HCT116 (cell line): ENCODE results near the gene HEXD. TPM values are rescaled to one million over a fixed set of nuclear protein-coding genes. Genes with fewer than 3 reads are reported as not detected.

Experiments used
- ATAC-seq: fragments of 200-7000 bp; cut with Tn5 transposase; 2 replicates; pipeline ENCODE4 v1.9.1; 2020; ENCODE audit warnings: mild to moderate bottlenecking, moderate library complexity
- BruUV-seq: library from RNA; stranded (reverse); fragments of 400-500 nt; replicated peaks from 2 replicates; lab custom pipeline; 2021; lab: Mats Ljungman, UMichigan
- CTCF ChIA-PET: fragments of 300-600 bp; sonication (Branson Sonifier 250); formaldehyde crosslinking; loops from one replicate; lab custom pipeline; 2021; ENCODE audit warnings: antibody characterized with exemption; lab: Charles Lee
- POLR2A ChIA-PET: fragments of 300-600, 350-600 bp; sonication (Branson Sonifier 250); formaldehyde crosslinking; loops from one replicate; lab custom pipeline; 2021; ENCODE audit warnings: antibody characterized with exemption; lab: Charles Lee
- RAD21 ChIA-PET, 2 experiments: fragments of 300-600 bp; sonication (Branson Sonifier 250); formaldehyde crosslinking; loops; one replicate each; lab custom pipeline; 2023; ENCODE audit warnings: low total read pairs in 2 of 2; ENCODE audit not compliant: uncharacterized antibody in 2 of 2, unreplicated experiment in 2 of 2, low non-redundant PET in 1 of 2; lab: Charles Lee
- DNase-seq: peaks from one replicate; pipeline ENCODE4 v3.0.0-alpha.2; 2010; ENCODE audit warnings: low read depth, low spot score
- H2AFZ ChIP-seq: fragments of 200-600 bp; shearing (Covaris generic), sonication (generic); 2 replicates; pipeline ENCODE4 v1.6.1; 2017; ENCODE audit warnings: low read depth, mixed run types, mixed read lengths, antibody characterized with exemption, low read length; ENCODE audit not compliant: poor library complexity, severe bottlenecking
- H3K27ac ChIP-seq: 2 replicates; pipeline ENCODE4 v1.5.1; 2012; ENCODE audit warnings: low read depth, low read length
- H3K27me3 ChIP-seq: fragments of 200-600 bp; sonication (generic); 2 replicates; pipeline ENCODE4 v1.6.1; 2016; ENCODE audit warnings: mixed run types, low read length, mixed read lengths; ENCODE audit not compliant: insufficient read depth
- H3K36me3 ChIP-seq, 2 experiments: fragments of 200-500 bp in 1 of 2; fragments of 200-600 bp in 1 of 2; sonication (Bioruptor generic) in 1 of 2; sonication (generic) in 1 of 2; 2 replicates each; pipeline versions ENCODE4 v1.5.1 to v1.6.1; 2014 to 2016; ENCODE audit warnings: low read length in 2 of 2, inconsistent platforms in 1 of 2, mixed read lengths in 1 of 2, mixed run types in 1 of 2; ENCODE audit not compliant: insufficient read depth in 2 of 2, control insufficient read depth in 1 of 2
- H3K4me1 ChIP-seq, 2 experiments: fragments of 200-600 bp in 1 of 2; sonication (generic) in 1 of 2; 2 replicates each; pipeline versions ENCODE4 v1.5.1 to v1.6.1; 2012 to 2017; ENCODE audit warnings: low read length in 2 of 2, inconsistent platforms in 1 of 2, mild to moderate bottlenecking in 1 of 2, mixed read lengths in 1 of 2, mixed run types in 1 of 2, moderate library complexity in 1 of 2; ENCODE audit not compliant: insufficient read depth in 2 of 2, control insufficient read depth in 1 of 2
- H3K4me2 ChIP-seq: fragments of 200-600 bp; sonication (generic); 2 replicates; pipeline ENCODE4 v1.6.1; 2017; ENCODE audit warnings: mixed run types, low read length, mixed read lengths
- H3K4me3 ChIP-seq, 2 experiments: fragments of 200-600 bp in 1 of 2; sonication (generic) in 1 of 2; replicated peaks in 1 of 2; 2 replicates each; pipeline ENCODE4 v1.5.1; 2011 to 2016; ENCODE audit warnings: low read length in 2 of 2, control low read depth in 1 of 2, low read depth in 1 of 2, mild to moderate bottlenecking in 1 of 2, mixed read lengths in 1 of 2, mixed run types in 1 of 2
- H3K79me2 ChIP-seq: fragments of 200-600 bp; sonication (generic); 2 replicates; pipeline ENCODE4 v1.6.1; 2017; ENCODE audit warnings: mild to moderate bottlenecking, mixed run types, low read length, moderate library complexity, mixed read lengths; ENCODE audit not compliant: insufficient read depth
- H3K9ac ChIP-seq: fragments of 200-600 bp; sonication (generic); 2 replicates; pipeline ENCODE4 v1.6.1; 2016; ENCODE audit warnings: low read length, mixed read lengths
- H3K9me2 ChIP-seq: fragments of 200-600 bp; sonication (generic), shearing (Covaris generic); 2 replicates; pipeline ENCODE4 v1.6.1; 2017; ENCODE audit warnings: mixed run types, mild to moderate bottlenecking, moderate library complexity; ENCODE audit not compliant: insufficient read depth
- H3K9me3 ChIP-seq, 2 experiments: fragments of 200-500 bp in 1 of 2; fragments of 200-600 bp in 1 of 2; sonication (Bioruptor generic) in 1 of 2; sonication (generic) in 1 of 2; 2 replicates each; pipeline ENCODE4 v1.6.1; 2014 to 2017; ENCODE audit warnings: low read length in 2 of 2, mixed read lengths in 2 of 2, inconsistent platforms in 1 of 2, low read depth in 1 of 2, mild to moderate bottlenecking in 1 of 2, mixed run types in 1 of 2, moderate library complexity in 1 of 2; ENCODE audit not compliant: control insufficient read depth in 1 of 2, insufficient read depth in 1 of 2
- H4K20me1 ChIP-seq: fragments of 200-600 bp; sonication (generic), shearing (Covaris generic); 2 replicates; pipeline ENCODE4 v1.6.1; 2017; ENCODE audit warnings: mixed run types, mild to moderate bottlenecking, moderate library complexity; ENCODE audit not compliant: insufficient read depth
- ATF3 ChIP-seq: IDR thresholded peaks from 2 replicates; pipeline ENCODE4 v1.6.1; 2012
- CBX3 ChIP-seq: IDR thresholded peaks from 2 replicates; pipeline ENCODE4 v1.6.1; 2012; ENCODE audit warnings: low read depth
- CEBPB ChIP-seq: IDR thresholded peaks from 2 replicates; pipeline ENCODE4 v1.6.1; 2012; ENCODE audit warnings: low read depth
- CTCF ChIP-seq, 3 experiments: fragments of 200-600 bp in 1 of 3; sonication (generic) in 1 of 3; IDR thresholded peaks in 2 of 3; conservative IDR thresholded peaks in 1 of 3; 2 replicates each; pipeline ENCODE4 v1.5.1; 2012 to 2017; ENCODE audit warnings: low read depth in 2 of 3, low read length in 2 of 3, antibody characterized with exemption in 1 of 3, borderline replicate concordance in 1 of 3, control low read depth in 1 of 3, mild to moderate bottlenecking in 1 of 3, mixed read lengths in 1 of 3, mixed run types in 1 of 3, moderate library complexity in 1 of 3; ENCODE audit not compliant: insufficient read depth in 1 of 3
- EGR1 ChIP-seq: IDR thresholded peaks from 2 replicates; pipeline ENCODE4 v1.6.1; 2012; ENCODE audit warnings: low read depth
- ELF1 ChIP-seq: IDR thresholded peaks from 2 replicates; pipeline ENCODE4 v1.6.1; 2012; ENCODE audit warnings: low read depth, borderline replicate concordance
- EZH2 ChIP-seq: fragments of 200-600 bp; sonication (generic); IDR thresholded peaks from 2 replicates; pipeline ENCODE4 v1.6.1; 2017; ENCODE audit warnings: antibody characterized with exemption, mixed run types
- EZH2phosphoT487 ChIP-seq: fragments of 200-600 bp; IDR thresholded peaks from 2 replicates; pipeline ENCODE4 v1.6.1; 2018; ENCODE audit warnings: antibody characterized with exemption, borderline replicate concordance
- JUND ChIP-seq: IDR thresholded peaks from 2 replicates; pipeline ENCODE4 v1.6.1; 2012
- POLR2A ChIP-seq: IDR thresholded peaks from 2 replicates; pipeline ENCODE4 v1.7.0; 2011; ENCODE audit warnings: borderline replicate concordance; ENCODE audit not compliant: insufficient read depth, insufficient read length; ENCODE audit errors: extremely low read depth
- POLR2AphosphoS5 ChIP-seq: IDR thresholded peaks from 2 replicates; pipeline ENCODE4 v1.6.1; 2011; ENCODE audit warnings: mild to moderate bottlenecking, low read depth, low read length, moderate library complexity
- RAD21 ChIP-seq: IDR thresholded peaks from 2 replicates; pipeline ENCODE4 v1.6.1; 2012; ENCODE audit warnings: low read depth, mild to moderate bottlenecking
- SIN3A ChIP-seq: IDR thresholded peaks from 2 replicates; pipeline ENCODE4 v1.6.1; 2012; ENCODE audit warnings: low read depth
- SP1 ChIP-seq: IDR thresholded peaks from 2 replicates; pipeline ENCODE4 v1.6.1; 2012; ENCODE audit warnings: low read depth
- SRF ChIP-seq: IDR thresholded peaks from 2 replicates; pipeline ENCODE4 v1.6.1; 2012; ENCODE audit warnings: low read depth
- YY1 ChIP-seq: IDR thresholded peaks from 2 replicates; pipeline ENCODE4 v1.6.1; 2011; ENCODE audit warnings: low read length, low read depth, moderate library complexity, mild to moderate bottlenecking; ENCODE audit not compliant: insufficient replicate concordance; ENCODE audit errors: extremely low read depth
- ZFX ChIP-seq: fragments of 450-650 bp; IDR thresholded peaks from 2 replicates; pipeline ENCODE4 v1.6.1; 2017
- ZNF274 ChIP-seq: fragments of 200-500 bp; sonication (Bioruptor generic); IDR thresholded peaks from 2 replicates; pipeline ENCODE4 v1.6.1; 2014; ENCODE audit warnings: mild to moderate bottlenecking, low read depth, low read length, inconsistent platforms
- intact Hi-C: fragments of 100-400 bp; cut with micrococcal nuclease; formaldehyde crosslinking; loops from 2 replicates; pipeline ENCODE4 v1.10.0; 2022
- total RNA-seq: library from RNA; stranded (reverse); gene quantifications from one replicate; pipeline ENCODE4 v1.2.1, GENCODE V29; 2021; ENCODE audit not compliant: unreplicated experiment

The HEXD gene
- total RNA-seq, 1 experiment from 2014 or later = 45.2 TPM

GRCh38 chr17:82375359-82376041 lies 42.6 kb upstream of the HEXD start:
- Histone ChIP-seq H3K4me3 (no peak overlapping the region), H3K9ac (no peak overlapping the region), H2AFZ (no peak overlapping the region), H3K9me2 (no peaks in the 10 kb centered on the region), H3K4me2 (no peak overlapping the region), H3K27me3 (no peaks in the 10 kb centered on the region), H3K27ac (no peak overlapping the region)
- POLR2A ChIA-PET = no interaction called here
- ATAC-seq = peak; percentile 21; the same call in 1 of the 2 replicates
- TF ChIP-seq SP1 (no peak), ZFX (no peak), JUND (no peak), RAD21 (no peak), EZH2 (no peak), CEBPB (no peak), SRF (no peak), POLR2A (no peak), YY1 (no peak), EZH2phosphoT487 (no peak), EGR1 (no peak), ELF1 (no peak), ATF3 (no peak), CTCF (IDR thresholded peaks at IDR 0.05 in 2 of 3, conservative IDR thresholded peaks at IDR 0.05 in 1 of 3; ENCODE audit: borderline replicate concordance in 1 of 3, insufficient read depth in 1 of 3, low read depth in 2 of 3, low read length in 2 of 3) (no peak), ZNF274 (no peak), CBX3 (no peak), SIN3A (no peak), POLR2AphosphoS5 (no peak)
- TF ChIP-seq, all 23 proteins: peak for 0
- Histone ChIP-seq H4K20me1 (no peaks in the 10 kb centered on the region), H3K4me1 (no peaks in the 10 kb centered on the region), H3K36me3 (no peaks in the 10 kb centered on the region), H3K9me3 (no peaks in the 10 kb centered on the region), H3K79me2 (no peaks in the 10 kb centered on the region)
- ChIA-PET RAD21 (interaction anchor here in 1 of 2 experiments (0.7 kb wide), 1 partner anchor 252 kb away, joined by 5 read pairs; no protein-coding TSS in a partner anchor), CTCF (no interaction called here)
- intact Hi-C loops = no loop called here
- BruUV-seq = no TSS peak
- DNase-seq = no peak
